ENCODE measurements around the gene NPDC1. TPM values are rescaled to one million over a fixed set of nuclear protein-coding genes. Genes with fewer than 3 reads are reported as not detected.

Gene NPDC1
- total RNA-seq, 1 donor from 2014 or later = 157 TPM

- DNase-seq (ENCODE audit: low spot score) (no peak), ATAC-seq (no peak)
- intact Hi-C loops (cut with DNase I) = no loop called here
Measured at GRCh38 chr9:137062384-137062783, 16.4 kb upstream of the NPDC1 start.

- intact Hi-C loops (cut with DNase I) = no loop called here
- ATAC-seq (no peak), DNase-seq (ENCODE audit: low spot score) (no peak)
Measured at GRCh38 chr9:137058521-137059234, 12.7 kb upstream of the NPDC1 start.

GRCh38 chr9:137057545-137057944, 11.6 kb upstream of the NPDC1 start:
- intact Hi-C loops (cut with DNase I) = no loop called here
- no peak for DNase-seq (ENCODE audit: low spot score)
- no peak for ATAC-seq

GRCh38 chr9:137056739-137057415, 10.9 kb upstream of the NPDC1 start:
- intact Hi-C loops (cut with DNase I) = no loop called here
- ATAC-seq = no peak
- DNase-seq (ENCODE audit: low spot score) = no peak

- DNase-seq (ENCODE audit: low spot score) = peak; percentile 95
- peak; percentile 92 for ATAC-seq
- intact Hi-C loops (cut with DNase I) = no loop called here
Measured at GRCh38 chr9:137055385-137056364, 9.7 kb upstream of the NPDC1 start.

GRCh38 chr9:137054932-137055384, 9.0 kb upstream of the NPDC1 start:
- intact Hi-C loops (cut with DNase I) = no loop called here
- DNase-seq (ENCODE audit: low spot score) (no peak), ATAC-seq (peak; percentile 6)

GRCh38 chr9:137053944-137054931, 8.3 kb upstream of the NPDC1 start, which contains the start of gene ENTPD2:
Gene ENTPD2, minus strand, starts transcription at chr9:137054061. Its CDS starts 64 bp downstream, at chr9:137053997.
- ATAC-seq = no peak
- no peak for DNase-seq (ENCODE audit: low spot score)
- intact Hi-C loops (cut with DNase I) = no loop called here

GRCh38 chr9:137052998-137053943, 7.3 kb upstream of the NPDC1 start:
- intact Hi-C loops (cut with DNase I) = no loop called here
- ATAC-seq (no peak), DNase-seq (ENCODE audit: low spot score) (no peak)

GRCh38 chr9:137052293-137052692, 6.3 kb upstream of the NPDC1 start:
- DNase-seq (ENCODE audit: low spot score) (no peak), ATAC-seq (no peak)
- intact Hi-C loops (cut with DNase I) = no loop called here

GRCh38 chr9:137051145-137051724, 5.3 kb upstream of the NPDC1 start:
- ATAC-seq (no peak), DNase-seq (ENCODE audit: low spot score) (no peak)
- intact Hi-C loops (cut with DNase I) = no loop called here

GRCh38 chr9:137050570-137050969, 4.6 kb upstream of the NPDC1 start:
- DNase-seq (ENCODE audit: low spot score) (no peak), ATAC-seq (no peak)
- intact Hi-C loops (cut with DNase I) = no loop called here

GRCh38 chr9:137049544-137050449, 3.8 kb upstream of the NPDC1 start:
- intact Hi-C loops (cut with DNase I) = no loop called here
- DNase-seq (ENCODE audit: low spot score) (no peak), ATAC-seq (peak; percentile 25)

GRCh38 chr9:137048655-137049543, 2.9 kb upstream of the NPDC1 start:
- DNase-seq (ENCODE audit: low spot score) = no peak
- ATAC-seq = no peak
- intact Hi-C loops (cut with DNase I) = no loop called here

GRCh38 chr9:137045294-137046087, 486 bp downstream of the NPDC1 start:
- ATAC-seq = no peak
- DNase-seq (ENCODE audit: low spot score) = no peak
- intact Hi-C loops (cut with DNase I) = no loop called here
